IPS-NIHi7 (cell line): Measurements from ENCODE around the gene TAOK3.
A peak's percentile ranks its signal among the peaks of the same experiment; 100 is the strongest.
"Not testable (repeated sequence)": the region's sequence is repeated elsewhere in the genome, so short reads cannot be mapped to it uniquely, and the experiment has no call there.

ENCODE experiments used
- DNase-seq: peaks from one replicate; pipeline ENCODE4 v3.0.0; 2012; ENCODE audit warnings: mixed read lengths; ENCODE audit errors: extremely low spot score

TAOK3 gene

GRCh38 chr12:118137148-118137678 is 235.5 kb downstream of the TAOK3 start:
- DNase-seq = no peak

DNA sequence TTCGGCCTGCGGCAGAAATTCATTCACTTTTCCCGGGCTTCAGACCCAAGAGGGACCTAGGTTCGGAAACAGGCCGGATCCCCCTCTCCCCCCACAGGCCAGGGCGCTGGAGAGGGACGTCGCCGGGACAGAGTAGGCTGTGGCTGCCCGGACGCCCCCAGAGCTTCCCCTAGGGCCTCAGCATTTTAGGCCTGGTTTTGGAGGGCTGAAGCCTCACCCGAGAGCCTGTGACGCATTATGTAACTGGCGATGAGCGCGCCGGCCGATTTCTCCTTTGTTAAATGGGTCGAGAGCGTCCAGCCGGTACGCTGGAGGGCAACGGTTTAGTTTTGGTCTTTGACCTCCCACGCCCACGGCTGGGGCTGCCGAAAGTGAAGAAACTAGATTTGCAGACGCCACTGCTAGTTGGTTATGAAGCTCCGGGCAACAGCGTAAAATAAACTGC is 236.1 kb downstream of the TAOK3 start:
- DNase-seq = peak; percentile 53

DNA sequence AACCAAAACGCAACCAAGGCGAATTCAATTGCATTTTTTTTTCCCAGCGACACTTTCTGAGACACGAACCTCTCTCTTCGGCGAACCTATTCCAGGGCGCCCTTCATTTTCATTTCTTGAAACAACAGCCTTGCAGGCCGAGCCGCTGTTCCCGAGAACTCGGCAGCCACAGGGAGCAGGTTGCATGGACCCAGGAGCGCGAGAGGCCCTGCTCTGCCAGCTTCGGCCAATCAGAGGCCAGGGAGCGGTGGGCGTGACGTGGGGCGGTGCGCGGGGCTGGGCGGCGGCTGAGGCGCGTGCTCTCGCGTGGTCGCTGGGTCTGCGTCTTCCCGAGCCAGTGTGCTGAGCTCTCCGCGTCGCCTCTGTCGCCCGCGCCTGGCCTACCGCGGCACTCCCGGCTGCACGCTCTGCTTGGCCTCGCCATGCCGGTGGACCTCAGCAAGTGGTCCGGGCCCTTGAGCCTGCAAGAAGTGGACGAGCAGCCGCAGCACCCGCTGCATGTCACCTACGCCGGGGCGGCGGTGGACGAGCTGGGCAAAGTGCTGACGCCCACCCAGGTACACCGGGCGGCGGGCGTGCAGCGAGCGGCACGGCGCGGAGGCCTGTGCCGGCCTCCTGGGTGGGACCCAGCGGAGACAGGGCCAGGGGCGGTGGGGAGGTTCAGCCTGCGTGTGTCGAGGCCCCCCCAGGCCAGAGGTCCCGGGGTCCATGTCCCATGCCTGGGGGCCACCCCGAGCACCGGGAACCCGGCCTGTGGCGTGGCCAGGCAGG is 236.7 kb downstream of the TAOK3 start, which contains the start of gene PEBP1:
TSS of gene PEBP1 (plus strand) at position 337 of the 771 bp plus-strand sequence. CDS start at position 423, 86 bp downstream.
- peak; percentile 94 for DNase-seq

DNA sequence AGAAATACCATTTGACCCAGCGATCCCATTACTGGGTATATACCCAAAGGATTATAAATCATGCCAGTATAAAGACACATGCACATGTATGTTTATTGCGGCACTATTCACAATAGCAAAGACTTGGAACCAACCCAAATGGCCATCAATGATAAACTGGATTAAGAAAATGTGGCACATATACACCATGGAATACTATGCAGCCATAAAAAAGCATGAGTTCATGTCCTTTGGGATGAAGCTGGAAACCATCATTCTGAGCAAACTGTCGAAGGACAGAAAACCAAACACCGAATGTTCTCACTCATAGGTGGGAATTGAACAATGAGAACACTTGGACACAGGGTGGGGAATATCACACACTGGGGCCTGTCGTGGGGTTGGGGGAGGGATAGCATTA is 243.3 kb downstream of the TAOK3 start:
- DNase-seq = not testable (repeated sequence)

DNA sequence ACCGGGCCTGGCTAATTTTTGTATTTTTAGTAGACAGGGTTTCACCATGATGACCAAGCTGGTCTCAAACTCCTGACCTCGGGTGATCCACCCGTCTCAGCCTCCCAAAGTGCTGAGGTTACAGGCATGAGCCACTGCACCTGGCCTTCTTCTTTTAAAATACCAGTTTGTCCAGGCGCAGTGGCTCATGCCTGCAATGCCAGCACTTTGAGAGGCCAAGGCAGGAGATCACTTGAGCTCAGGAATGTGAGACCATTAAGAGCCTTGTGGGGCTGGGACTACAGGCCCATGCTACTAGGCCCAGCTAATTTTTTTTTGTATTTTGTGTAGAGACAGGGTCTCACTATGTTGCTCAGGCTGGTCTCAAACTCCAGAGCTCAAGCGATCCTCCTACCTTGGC is 244.8 kb downstream of the TAOK3 start:
- DNase-seq = no peak

DNA sequence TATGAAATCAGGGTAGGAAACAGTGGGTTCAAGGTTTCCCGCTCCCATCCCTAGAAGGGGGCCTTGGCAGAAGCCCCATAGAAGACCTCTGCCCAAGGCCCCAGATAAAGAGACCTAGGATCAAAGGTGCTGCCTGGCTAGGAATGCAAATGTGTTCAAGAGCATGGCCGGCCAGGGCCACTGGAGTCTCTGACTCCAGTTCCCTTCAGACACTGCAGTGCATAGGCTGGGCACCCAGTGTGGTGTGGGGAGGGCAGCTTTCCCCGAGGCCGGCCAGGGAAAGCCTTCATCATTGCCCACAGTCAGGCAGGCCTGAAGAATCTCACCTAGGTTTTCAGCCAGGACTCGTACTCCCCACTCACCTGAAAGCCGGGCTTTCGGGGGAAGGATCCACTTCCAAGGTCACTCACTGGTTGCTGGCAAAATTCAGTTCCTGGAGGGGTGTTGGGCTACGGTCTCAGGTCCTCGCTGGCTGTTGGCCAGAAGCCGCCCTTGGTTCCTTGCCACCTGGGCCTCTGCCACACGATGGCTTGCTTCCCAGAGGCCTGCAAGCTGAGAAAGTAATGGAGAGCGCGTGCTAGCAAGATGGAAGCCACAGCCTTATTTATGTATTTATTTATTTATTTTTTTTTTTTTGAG is 246.5 kb downstream of the TAOK3 start:
- DNase-seq = no peak

DNA sequence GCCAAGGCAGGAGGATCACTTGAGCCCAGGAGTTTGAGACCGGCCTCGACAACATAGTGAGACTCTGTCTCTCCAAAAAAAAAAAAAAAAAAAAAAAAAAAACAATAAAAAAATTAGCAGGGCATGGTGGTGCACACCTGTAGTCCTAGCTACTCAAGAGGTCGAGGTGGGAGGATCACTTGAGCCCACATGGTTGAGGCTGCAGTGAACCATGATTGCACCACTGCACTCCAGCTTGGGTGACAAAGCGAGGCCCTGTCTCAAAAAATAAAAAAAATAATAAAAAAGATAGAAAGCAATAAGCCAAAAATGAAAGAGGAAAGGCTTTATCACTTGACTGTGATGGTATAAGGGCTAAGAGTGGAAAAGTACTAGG is 247.0 kb downstream of the TAOK3 start:
- DNase-seq = no peak

- no peak for DNase-seq
These were observed 248.3 kb downstream of the TAOK3 start for GRCh38 chr12:118124333-118124874.

DNA sequence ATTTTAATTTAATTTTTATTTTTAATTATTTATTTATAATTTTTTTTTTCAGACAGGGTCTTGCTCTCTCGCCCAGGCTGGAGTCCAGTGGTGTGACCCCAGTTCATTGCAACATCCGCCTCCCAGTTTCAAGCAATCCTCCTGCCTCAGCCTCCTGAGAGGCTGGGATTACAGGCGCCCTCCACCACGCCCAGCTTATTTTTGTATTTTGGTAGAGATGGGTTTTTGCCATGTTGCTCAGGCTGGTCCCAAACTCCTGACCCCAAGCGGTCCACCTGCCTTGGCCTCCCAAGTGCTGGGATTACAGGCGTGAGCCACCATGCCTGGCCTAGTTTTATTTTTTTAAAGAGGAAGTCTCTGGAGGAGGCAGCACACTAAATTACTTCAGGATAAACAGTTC is 250.4 kb downstream of the TAOK3 start:
- no peak for DNase-seq

DNA sequence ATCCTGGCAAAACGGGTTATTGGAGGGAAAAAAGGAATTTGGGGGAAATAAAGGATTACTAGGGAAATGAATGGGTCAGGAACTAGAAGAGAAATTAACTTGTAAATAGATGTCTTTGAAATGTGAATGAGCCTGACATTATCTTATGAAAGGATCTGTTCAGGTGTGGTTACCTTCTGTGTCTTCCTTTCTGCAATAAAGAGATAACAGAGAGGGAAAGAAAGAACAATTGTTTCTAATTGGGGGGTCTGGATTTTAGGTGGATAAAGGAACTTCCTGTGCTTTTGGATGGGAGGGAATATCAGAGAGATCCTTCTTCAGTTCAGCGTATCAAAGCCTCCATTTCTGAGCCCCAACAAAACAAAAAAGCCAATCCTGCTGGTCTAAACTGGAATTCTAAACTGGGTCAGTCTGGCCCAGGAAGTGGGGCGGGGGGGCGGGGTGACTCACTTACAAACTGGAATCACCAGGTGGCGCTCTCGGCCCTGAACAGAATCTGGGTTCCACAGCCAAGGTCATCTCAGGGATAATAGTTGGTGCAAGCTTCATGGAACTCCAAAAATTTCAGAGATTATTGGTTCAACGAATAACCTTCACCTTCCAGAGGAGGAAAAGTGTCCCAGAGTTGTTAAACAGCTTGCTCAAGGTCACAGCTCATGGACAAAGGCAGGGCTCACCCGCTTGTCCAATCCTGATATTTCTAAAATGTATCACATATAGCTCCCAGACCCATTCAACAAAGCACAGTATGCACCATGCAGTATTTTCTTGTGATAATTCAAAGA is 251.9 kb downstream of the TAOK3 start:
- DNase-seq = peak; percentile 91

GRCh38 chr12:118119449-118119879 is 253.2 kb downstream of the TAOK3 start:
- peak; percentile 57 for DNase-seq

DNA sequence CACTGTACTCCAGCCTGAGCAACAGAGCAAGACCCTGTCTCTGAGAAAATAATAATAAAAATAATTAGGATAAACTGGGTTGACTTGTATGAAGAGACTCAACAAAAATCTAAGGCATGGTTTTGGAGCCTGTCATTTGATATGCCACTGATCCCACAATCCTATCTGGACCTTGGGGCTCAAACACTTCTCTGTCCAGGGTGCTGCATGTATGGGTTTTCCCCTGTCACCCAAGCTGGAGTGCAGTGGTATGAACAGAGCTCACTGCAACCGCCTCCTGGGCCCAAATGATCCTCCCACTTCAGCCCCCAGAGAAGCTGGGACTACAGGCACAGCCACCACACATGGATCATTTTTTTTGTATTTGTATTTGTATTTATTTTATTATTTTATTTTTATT is 263.6 kb downstream of the TAOK3 start:
- no peak for DNase-seq

GRCh38 chr12:118107694-118108093 is 265.0 kb downstream of the TAOK3 start:
- no peak for DNase-seq

- no peak for DNase-seq
These were observed 265.7 kb downstream of the TAOK3 start for GRCh38 chr12:118107011-118107410.

DNA sequence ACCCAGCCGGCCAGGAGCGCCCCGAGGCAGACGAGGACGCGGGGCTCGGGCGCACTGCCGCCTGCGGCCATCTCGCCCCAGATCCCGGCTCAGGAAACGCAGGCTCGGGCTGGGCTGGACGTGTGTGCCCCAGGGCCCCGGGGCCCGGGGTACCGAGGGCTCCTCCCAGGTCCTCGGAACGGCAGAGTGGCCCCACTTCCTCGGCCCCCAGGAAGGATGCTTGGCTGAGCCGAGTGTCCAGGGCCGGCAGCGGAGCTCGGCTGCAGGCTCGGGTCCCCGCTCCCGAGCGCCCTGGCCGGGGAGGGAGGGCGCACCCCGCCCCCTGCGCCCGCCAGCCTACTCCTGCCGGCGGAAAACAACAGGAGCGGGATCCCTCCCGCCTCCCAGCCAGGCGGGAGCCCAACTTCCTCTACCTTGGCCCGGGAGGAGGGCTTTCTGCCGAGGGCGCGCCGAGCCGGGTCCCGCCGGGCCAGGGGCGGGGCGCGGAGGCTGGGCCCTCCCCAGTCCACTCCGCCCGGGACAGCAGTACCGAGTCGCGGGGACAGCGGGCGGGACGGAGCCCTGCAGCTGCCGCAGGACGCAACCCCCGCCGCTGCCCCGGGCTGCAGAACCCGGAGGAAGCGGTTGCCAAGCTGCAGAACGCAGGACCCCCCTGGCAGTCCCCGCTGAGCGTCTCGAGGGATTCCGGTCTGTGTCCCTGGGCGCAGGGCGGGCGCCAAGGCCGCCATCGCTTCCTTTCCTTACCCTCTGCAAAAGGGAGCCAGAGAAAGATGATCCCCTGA is 268.9 kb downstream of the TAOK3 start, which contains the start of gene VSIG10:
TSS of gene VSIG10 (minus strand) at position 411 of the 782 bp plus-strand sequence. CDS start at position 71, 340 bp downstream.
- DNase-seq = peak; percentile 85

- peak; percentile 35 for DNase-seq
These were observed 269.5 kb downstream of the TAOK3 start for GRCh38 chr12:118103201-118103600.

GRCh38 chr12:118102609-118103008 is 270.1 kb downstream of the TAOK3 start:
- peak; percentile 30 for DNase-seq

GRCh38 chr12:118102070-118102469 is 270.6 kb downstream of the TAOK3 start:
- peak; percentile 57 for DNase-seq

DNA sequence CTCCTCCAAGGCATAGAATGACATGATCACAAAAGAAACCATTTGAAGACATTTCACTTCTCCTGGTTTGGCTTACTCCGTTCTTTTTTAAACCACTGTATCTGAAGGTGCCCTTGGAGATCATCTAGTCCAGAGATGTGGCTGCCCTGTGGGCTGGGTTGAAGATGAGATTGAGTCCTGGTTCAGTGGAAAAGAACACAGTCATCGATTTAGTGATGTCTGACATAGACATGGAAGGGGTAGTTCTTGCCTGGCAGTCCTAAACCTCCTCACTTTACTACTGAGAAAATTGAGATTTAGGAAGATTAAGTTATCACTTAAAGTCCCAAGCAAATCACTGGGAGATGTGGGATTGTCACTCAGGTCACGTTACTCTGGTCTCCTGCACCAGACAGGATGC is 271.7 kb downstream of the TAOK3 start:
- DNase-seq = no peak
